ENCODE measurements around the gene RFPL4AL1. TPM values are rescaled to one million over a fixed set of nuclear protein-coding genes. Genes with fewer than 3 reads are reported as not detected.

Gene RFPL4AL1
- total RNA-seq, 1 experiment from 2014 or later = not detected

- intact Hi-C loops (cut with micrococcal nuclease) = no loop called here
- H3K9ac ChIP-seq (ENCODE audit: low read length) = no peak overlapping the region
- H2AFZ ChIP-seq (ENCODE audit: low read length) = no peak overlapping the region
- no peak overlapping the region for H3K27ac ChIP-seq (ENCODE audit: low read length)
- peaks cover 56% of the 10 kb centered on the region for H3K27me3 ChIP-seq (ENCODE audit: low read length)
- no peaks in the 10 kb centered on the region for H3K9me2 ChIP-seq (replicated peaks; ENCODE audit: low read length)
- H3F3A ChIP-seq (ENCODE audit: low read length, unreplicated experiment) = no peaks in the 10 kb centered on the region
- BruUV-seq (replicated peaks) = no TSS peak
- H3K4me3 ChIP-seq (ENCODE audit: low read length) = no peak overlapping the region
- no peak overlapping the region for H3K4me2 ChIP-seq (ENCODE audit: low read length)
- no peaks in the 10 kb centered on the region for H4K20me1 ChIP-seq (ENCODE audit: low read length)
- no peak for ATAC-seq
- ChIA-PET CTCF (no interaction called here), POLR2A (ENCODE audit: unreplicated experiment) (interaction anchor here (0.6 kb wide), 1 partner anchor 1539 kb away, joined by 3 read pairs; the partner anchor contains the start of gene ZNF304)
- H3K4me1 ChIP-seq (ENCODE audit: insufficient read depth, low read length) = no peaks in the 10 kb centered on the region
- H3K36me3 ChIP-seq (ENCODE audit: low read depth, low read length) = no peaks in the 10 kb centered on the region
- TF ChIP-seq EZH2 (IDR thresholded peaks at IDR 0.05; ENCODE audit: low read length, unreplicated experiment) = no peak
- no peaks in the 10 kb centered on the region for H3K9me3 ChIP-seq (ENCODE audit: low read length)
- H3K79me2 ChIP-seq (ENCODE audit: low read length) = no peaks in the 10 kb centered on the region
- DNase-seq = no peak
These were observed 42.4 kb downstream of the RFPL4AL1 start for GRCh38 chr19:55811340-55811739.

GRCh38 chr19:55812449-55812848 lies 43.5 kb downstream of the RFPL4AL1 start:
- Histone ChIP-seq H3K79me2 (ENCODE audit: low read length) (no peaks in the 10 kb centered on the region), H3K9me3 (ENCODE audit: low read length) (no peaks in the 10 kb centered on the region), H2AFZ (ENCODE audit: low read length) (no peak overlapping the region), H4K20me1 (ENCODE audit: low read length) (no peaks in the 10 kb centered on the region), H3K4me3 (ENCODE audit: low read length) (no peak overlapping the region), H3F3A (ENCODE audit: low read length, unreplicated experiment) (no peaks in the 10 kb centered on the region), H3K27ac (ENCODE audit: low read length) (no peak overlapping the region), H3K27me3 (ENCODE audit: low read length) (peaks cover 50% of the 10 kb centered on the region), H3K9me2 (replicated peaks; ENCODE audit: low read length) (no peaks in the 10 kb centered on the region), H3K36me3 (ENCODE audit: low read depth, low read length) (no peaks in the 10 kb centered on the region), H3K9ac (ENCODE audit: low read length) (no peak overlapping the region), H3K4me2 (ENCODE audit: low read length) (no peak overlapping the region), H3K4me1 (ENCODE audit: insufficient read depth, low read length) (no peaks in the 10 kb centered on the region)
- intact Hi-C loops (cut with micrococcal nuclease) = no loop called here
- no peak for DNase-seq
- ChIA-PET CTCF (interaction anchor here (0.6 kb wide), 1 partner anchor 441 kb away, joined by 3 read pairs; no protein-coding TSS in a partner anchor), POLR2A (ENCODE audit: unreplicated experiment) (no interaction called here)
- TF ChIP-seq CTCF (conservative IDR thresholded peaks at IDR 0.05; ENCODE audit: low read depth, low read length) = no peak
- TF ChIP-seq EZH2 (IDR thresholded peaks at IDR 0.05; ENCODE audit: low read length, unreplicated experiment) = no peak
- no peak for TF ChIP-seq EZH2phosphoT487 (IDR thresholded peaks at IDR 0.05; ENCODE audit: borderline replicate concordance, low read length)
- ATAC-seq = no peak
- BruUV-seq (replicated peaks) = no TSS peak

- intact Hi-C loops (cut with micrococcal nuclease) = no loop called here
These were observed 45.0 kb downstream of the RFPL4AL1 start for GRCh38 chr19:55813906-55814305.

More at GRCh38 chr19:55813906-55814305, 45.0 kb downstream of the RFPL4AL1 start:
- no peaks in the 10 kb centered on the region for H3F3A ChIP-seq (ENCODE audit: low read length, unreplicated experiment)
- no peak overlapping the region for H2AFZ ChIP-seq (ENCODE audit: low read length)
- H3K9me3 ChIP-seq (ENCODE audit: low read length) = no peaks in the 10 kb centered on the region
- no peaks in the 10 kb centered on the region for H3K4me1 ChIP-seq (ENCODE audit: insufficient read depth, low read length)
- TF ChIP-seq CTCF (conservative IDR thresholded peaks at IDR 0.05; ENCODE audit: low read depth, low read length) (no peak), EZH2 (IDR thresholded peaks at IDR 0.05; ENCODE audit: low read length, unreplicated experiment) (no peak), EZH2phosphoT487 (IDR thresholded peaks at IDR 0.05; ENCODE audit: borderline replicate concordance, low read length) (no peak)
- BruUV-seq (replicated peaks) = no TSS peak
- ATAC-seq (no peak), DNase-seq (no peak)
- H3K27ac ChIP-seq (ENCODE audit: low read length) = no peak overlapping the region
- no peaks in the 10 kb centered on the region for H4K20me1 ChIP-seq (ENCODE audit: low read length)
- no peaks in the 10 kb centered on the region for H3K79me2 ChIP-seq (ENCODE audit: low read length)
- POLR2A ChIA-PET (ENCODE audit: unreplicated experiment) = no interaction called here
- no peaks in the 10 kb centered on the region for H3K9me2 ChIP-seq (replicated peaks; ENCODE audit: low read length)
- H3K36me3 ChIP-seq (ENCODE audit: low read depth, low read length) = no peaks in the 10 kb centered on the region
- peaks cover 61% of the 10 kb centered on the region for H3K27me3 ChIP-seq (ENCODE audit: low read length)
- CTCF ChIA-PET = no interaction called here
- H3K4me2 ChIP-seq (ENCODE audit: low read length) = no peak overlapping the region
- no peak overlapping the region for H3K4me3 ChIP-seq (ENCODE audit: low read length)
- no peak overlapping the region for H3K9ac ChIP-seq (ENCODE audit: low read length)

Data from PC-3 (cell line).